IMR-90 (cell line): Measurements from ENCODE around the gene TGFBRAP1. TPM values are rescaled to one million over a fixed set of nuclear protein-coding genes. Genes with fewer than 3 reads are reported as not detected.

Experiments used
- ATAC-seq: fragments of 200-7000 bp; cut with Tn5 transposase; 2 replicates; pipeline ENCODE4 v1.9.1; 2020; ENCODE audit warnings: low read depth, mild to moderate bottlenecking, moderate library complexity
- BruUV-seq: library from RNA; stranded (reverse); fragments of 400-500 nt; replicated peaks from 2 replicates; lab custom pipeline; 2021; lab: Mats Ljungman, UMichigan
- CTCF ChIA-PET: fragments of 300-600 bp; formaldehyde crosslinking; extraction: SDS; loops from one replicate; lab custom pipeline; 2021; ENCODE audit warnings: antibody characterized with exemption; lab: Yijun Ruan, JAX
- POLR2A ChIA-PET: fragments of 300-600 bp; sonication (Branson Sonifier 250); formaldehyde crosslinking; loops from one replicate; lab custom pipeline; 2022; ENCODE audit warnings: antibody characterized with exemption; ENCODE audit not compliant: unreplicated experiment; lab: Charles Lee
- DNase-seq: peaks from one replicate; pipeline ENCODE4 v3.0.0; 2013
- H2AFZ ChIP-seq: replicated peaks from 2 replicates; pipeline ENCODE3; 2013; ENCODE audit warnings: low read length, mild to moderate bottlenecking; ENCODE audit not compliant: poor library complexity
- H2AK5ac ChIP-seq: 2 replicates; pipeline ENCODE4 v1.6.1; 2013; ENCODE audit warnings: low read depth, low read length, inconsistent platforms
- H2AK9ac ChIP-seq: replicated peaks from 2 replicates; pipeline ENCODE3; 2013; ENCODE audit warnings: mild to moderate bottlenecking, low read depth, low read length, moderate library complexity; ENCODE audit not compliant: poor library complexity
- H2BK120ac ChIP-seq: 2 replicates; pipeline ENCODE4 v1.6.1; 2013; ENCODE audit warnings: low read depth, low read length, inconsistent platforms
- H2BK15ac ChIP-seq: 3 replicates; pipeline ENCODE4 v1.6.1; 2013; ENCODE audit warnings: low read depth, low read length, inconsistent platforms
- H2BK20ac ChIP-seq: 2 replicates; pipeline ENCODE4 v1.6.1; 2013; ENCODE audit warnings: low read depth, mild to moderate bottlenecking, inconsistent platforms, low read length, moderate library complexity
- H2BK5ac ChIP-seq: 2 replicates; pipeline ENCODE4 v1.6.1; 2013; ENCODE audit warnings: mild to moderate bottlenecking, low read depth, low read length, inconsistent platforms; ENCODE audit not compliant: poor library complexity, severe bottlenecking
- H3K14ac ChIP-seq: replicated peaks from 2 replicates; pipeline ENCODE4 v1.6.1; 2013; ENCODE audit warnings: low read depth, low read length, inconsistent platforms
- H3K18ac ChIP-seq: 2 replicates; pipeline ENCODE4 v1.6.1; 2013; ENCODE audit warnings: low read depth, low read length, control low read depth
- H3K23ac ChIP-seq: 2 replicates; pipeline ENCODE4 v1.6.1; 2013; ENCODE audit warnings: low read depth, low read length, inconsistent platforms
- H3K27ac ChIP-seq: 2 replicates; pipeline ENCODE4 v1.5.1; 2013; ENCODE audit warnings: mild to moderate bottlenecking, control low read depth, low read length; ENCODE audit not compliant: insufficient read depth
- H3K27me3 ChIP-seq: 2 replicates; pipeline ENCODE4 v1.6.1; 2013; ENCODE audit warnings: low read length; ENCODE audit not compliant: control insufficient read depth, insufficient read depth
- H3K36me3 ChIP-seq: 2 replicates; pipeline ENCODE4 v1.6.1; 2013; ENCODE audit warnings: low read length, mixed read lengths; ENCODE audit not compliant: control insufficient read depth, insufficient read depth
- H3K4ac ChIP-seq: 2 replicates; pipeline ENCODE4 v1.6.1; 2013; ENCODE audit warnings: low read depth, low read length, inconsistent platforms
- H3K4me1 ChIP-seq: 2 replicates; pipeline ENCODE4 v1.6.1; 2013; ENCODE audit warnings: low read length, mixed read lengths; ENCODE audit not compliant: control insufficient read depth, insufficient read depth
- H3K4me2 ChIP-seq: 2 replicates; pipeline ENCODE4 v1.6.1; 2013; ENCODE audit warnings: low read depth, mild to moderate bottlenecking, control low read depth, low read length, moderate library complexity
- H3K4me3 ChIP-seq: 2 replicates; pipeline ENCODE4 v1.5.1; 2013; ENCODE audit warnings: low read depth, mild to moderate bottlenecking, control low read depth, low read length, moderate library complexity; ENCODE audit not compliant: insufficient read depth
- H3K56ac ChIP-seq: 2 replicates; pipeline ENCODE4 v1.6.1; 2013; ENCODE audit warnings: low read length, inconsistent platforms; ENCODE audit not compliant: insufficient read depth; ENCODE audit errors: extremely low read depth
- H3K79me1 ChIP-seq, 2 experiments: 2 replicates each; pipeline ENCODE4 v1.6.1; 2013; ENCODE audit warnings: low read length in 2 of 2, inconsistent platforms in 1 of 2, low read depth in 1 of 2
- H3K9ac ChIP-seq: 2 replicates; pipeline ENCODE4 v1.6.1; 2013; ENCODE audit warnings: low read depth, low read length, control low read depth
- H3K9me1 ChIP-seq: 2 replicates; pipeline ENCODE4 v1.6.1; 2013; ENCODE audit warnings: low read length, inconsistent platforms; ENCODE audit not compliant: insufficient read depth
- H3K9me3 ChIP-seq: 2 replicates; pipeline ENCODE4 v1.6.1; 2013; ENCODE audit warnings: low read length; ENCODE audit not compliant: control insufficient read depth, insufficient read depth
- H4K20me1 ChIP-seq: 2 replicates; pipeline ENCODE4 v1.6.1; 2013; ENCODE audit warnings: low read length, inconsistent platforms; ENCODE audit not compliant: insufficient read depth
- H4K5ac ChIP-seq: 2 replicates; pipeline ENCODE4 v1.6.1; 2013; ENCODE audit warnings: mild to moderate bottlenecking, low read depth, low read length, control low read depth
- H4K8ac ChIP-seq, 2 experiments: 2 replicates each; pipeline ENCODE4 v1.6.1; 2013; ENCODE audit warnings: low read depth in 2 of 2, low read length in 2 of 2, control low read depth in 1 of 2, inconsistent platforms in 1 of 2
- H4K91ac ChIP-seq: 2 replicates; pipeline ENCODE4 v1.6.1; 2013; ENCODE audit warnings: low read depth, low read length, inconsistent platforms; ENCODE audit not compliant: insufficient read depth
- MXI1 ChIP-seq: IDR thresholded peaks from 2 replicates; pipeline ENCODE4 v1.6.1; 2012; ENCODE audit warnings: low read depth, mild to moderate bottlenecking, low read length, moderate library complexity, borderline replicate concordance
- WGBS, 2 experiments: methylation state at CpG; one replicate each; pipeline versions ENCODE4 v1.1.5 to v1.1.7; 2013; ENCODE audit warnings: missing lambda C conversion rate in 2 of 2; ENCODE audit not compliant: insufficient read length in 1 of 2; ENCODE audit errors: extremely low coverage in 2 of 2; 5-methylcytosine and 5-hydroxymethylcytosine counted together
- dilution Hi-C: fragments of 300-500 bp; cut with HindIII; formaldehyde crosslinking; loops from one replicate; pipeline ENCODE4 v1.14.3; 2018; ENCODE audit warnings: low sequenced_read_pairs; ENCODE audit not compliant: unreplicated experiment
- in situ Hi-C: fragments of 300-500 bp; cut with MboI; formaldehyde crosslinking; loops from 3 replicates; pipeline ENCODE4 v1.14.3; 2019; ENCODE audit warnings: low sequenced_read_pairs, inconsistent platforms, mixed read lengths
- intact Hi-C: fragments of 100-400 bp; cut with micrococcal nuclease; formaldehyde crosslinking; loops from 2 replicates; pipeline ENCODE4 v1.10.0; 2022
- polyA plus RNA-seq, 3 experiments: library from polyadenylated mRNA; depleted of rRNA; stranded (reverse); fragments of >200 nt; gene quantifications; 2 replicates each; pipeline ENCODE4 v1.2.3, GENCODE V29; 2012; ENCODE audit warnings: low replicate concordance in 1 of 3
- total RNA-seq: library from RNA; depleted of rRNA; stranded (reverse); fragments of >200 nt; gene quantifications from 2 replicates; pipeline ENCODE4 v1.2.3, GENCODE V29; 2012

The TGFBRAP1 gene
- total and polyA plus RNA-seq, 2 of the 4 experiments (the other 2 are of a cell fraction): 7.2 to 10.4 TPM

DNA sequence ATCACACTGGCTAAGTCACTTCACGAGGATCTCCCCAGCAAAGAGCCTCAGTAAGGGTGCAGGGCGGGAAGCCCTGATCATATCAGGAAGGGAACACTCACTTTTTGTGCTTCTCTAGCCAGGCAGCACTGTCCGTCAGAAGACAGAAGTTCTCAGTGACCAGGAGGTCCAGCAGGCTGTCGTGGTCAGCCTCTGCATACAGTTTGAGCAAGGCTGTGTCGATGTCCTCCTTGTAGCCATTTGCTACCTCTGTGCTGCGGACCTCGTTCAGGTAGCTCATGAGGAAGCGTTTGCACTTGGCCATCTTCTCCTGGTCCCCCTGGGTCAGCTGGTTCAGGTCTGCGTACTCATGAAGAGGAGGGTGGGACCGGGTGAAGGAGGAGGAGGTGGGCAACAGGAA, 49.3 kb downstream of the TGFBRAP1 start:
- no peak for ATAC-seq
- dilution Hi-C loops: no loop called here

More for the DNA sequence above, 49.3 kb downstream of the TGFBRAP1 start:
- no peak for DNase-seq
- Histone ChIP-seq H3K4me3 (no peak overlapping the region), H3K36me3 (peaks cover 32% of the 10 kb centered on the region), H3K4me1 (no peaks in the 10 kb centered on the region), H2BK15ac (no peak overlapping the region), H2AK5ac (no peak overlapping the region), H2BK120ac (no peak overlapping the region), H3K23ac (no peak overlapping the region), H3K9ac (no peak overlapping the region), H4K8ac (no peak overlapping the region), H2BK20ac (no peak overlapping the region), H2AK9ac (no peak overlapping the region), H2BK5ac (no peak overlapping the region), H3K4ac (no peak overlapping the region), H3K9me3 (no peaks in the 10 kb centered on the region), H3K18ac (no peak overlapping the region), H3K27me3 (no peaks in the 10 kb centered on the region), H4K91ac (no peak overlapping the region), H2AFZ (peak overlapping the region; percentile 13), H4K5ac (no peak overlapping the region), H3K56ac (no peak overlapping the region), H3K4me2 (no peak overlapping the region), H3K14ac (no peak overlapping the region), H3K9me1 (peaks cover 12% of the 10 kb centered on the region; the same call in 1 of the 2 replicates), H3K27ac (no peak overlapping the region), H3K79me1 (peaks cover 0 to 3% of the 10 kb centered on the region in 2 experiments; a peak in 2 of 4 replicates), H4K20me1 (no peaks in the 10 kb centered on the region; the same call in 1 of the 2 replicates)
- in situ Hi-C loops: no loop called here
- TF ChIP-seq MXI1: no peak
- 100% methylated on average over 7 of the region's 10 CpGs; no CpG with 5 or more reads in 1 of the 2 experiments for WGBS, 2 experiments
- BruUV-seq: no TSS peak
- ChIA-PET POLR2A (no interaction called here), CTCF (interaction anchor here (0.8 to 1.0 kb wide), 2 partner anchors 14 to 44 kb away, joined by 3 to 4 read pairs; no protein-coding TSS in a partner anchor)
- intact Hi-C loops: no loop called here
